HCT116 (cell line): Measurements from ENCODE around the gene PRSS53. TPM values are rescaled to one million over a fixed set of nuclear protein-coding genes. Genes with fewer than 3 reads are reported as not detected.

Experiments used
- ATAC-seq: fragments of 200-7000 bp; cut with Tn5 transposase; 2 replicates; pipeline ENCODE4 v1.9.1; 2020; ENCODE audit warnings: mild to moderate bottlenecking, moderate library complexity
- BruUV-seq: library from RNA; stranded (reverse); fragments of 400-500 nt; replicated peaks from 2 replicates; lab custom pipeline; 2021; lab: Mats Ljungman, UMichigan
- CTCF ChIA-PET: fragments of 300-600 bp; sonication (Branson Sonifier 250); formaldehyde crosslinking; loops from one replicate; lab custom pipeline; 2021; ENCODE audit warnings: antibody characterized with exemption; lab: Charles Lee
- POLR2A ChIA-PET: fragments of 300-600, 350-600 bp; sonication (Branson Sonifier 250); formaldehyde crosslinking; loops from one replicate; lab custom pipeline; 2021; ENCODE audit warnings: antibody characterized with exemption; lab: Charles Lee
- RAD21 ChIA-PET, 2 experiments: fragments of 300-600 bp; sonication (Branson Sonifier 250); formaldehyde crosslinking; loops; one replicate each; lab custom pipeline; 2023; ENCODE audit warnings: low total read pairs in 2 of 2; ENCODE audit not compliant: uncharacterized antibody in 2 of 2, unreplicated experiment in 2 of 2, low non-redundant PET in 1 of 2; lab: Charles Lee
- DNase-seq: peaks from one replicate; pipeline ENCODE4 v3.0.0-alpha.2; 2010; ENCODE audit warnings: low read depth, low spot score
- H2AFZ ChIP-seq: fragments of 200-600 bp; shearing (Covaris generic), sonication (generic); 2 replicates; pipeline ENCODE4 v1.6.1; 2017; ENCODE audit warnings: low read depth, mixed run types, mixed read lengths, antibody characterized with exemption, low read length; ENCODE audit not compliant: poor library complexity, severe bottlenecking
- H3K27ac ChIP-seq: 2 replicates; pipeline ENCODE4 v1.5.1; 2012; ENCODE audit warnings: low read depth, low read length
- H3K27me3 ChIP-seq: fragments of 200-600 bp; sonication (generic); 2 replicates; pipeline ENCODE4 v1.6.1; 2016; ENCODE audit warnings: mixed run types, low read length, mixed read lengths; ENCODE audit not compliant: insufficient read depth
- H3K36me3 ChIP-seq, 2 experiments: fragments of 200-500 bp in 1 of 2; fragments of 200-600 bp in 1 of 2; sonication (Bioruptor generic) in 1 of 2; sonication (generic) in 1 of 2; 2 replicates each; pipeline versions ENCODE4 v1.5.1 to v1.6.1; 2014 to 2016; ENCODE audit warnings: low read length in 2 of 2, inconsistent platforms in 1 of 2, mixed read lengths in 1 of 2, mixed run types in 1 of 2; ENCODE audit not compliant: insufficient read depth in 2 of 2, control insufficient read depth in 1 of 2
- H3K4me1 ChIP-seq, 2 experiments: fragments of 200-600 bp in 1 of 2; sonication (generic) in 1 of 2; 2 replicates each; pipeline versions ENCODE4 v1.5.1 to v1.6.1; 2012 to 2017; ENCODE audit warnings: low read length in 2 of 2, inconsistent platforms in 1 of 2, mild to moderate bottlenecking in 1 of 2, mixed read lengths in 1 of 2, mixed run types in 1 of 2, moderate library complexity in 1 of 2; ENCODE audit not compliant: insufficient read depth in 2 of 2, control insufficient read depth in 1 of 2
- H3K4me2 ChIP-seq: fragments of 200-600 bp; sonication (generic); 2 replicates; pipeline ENCODE4 v1.6.1; 2017; ENCODE audit warnings: mixed run types, low read length, mixed read lengths
- H3K4me3 ChIP-seq, 2 experiments: fragments of 200-600 bp in 1 of 2; sonication (generic) in 1 of 2; replicated peaks in 1 of 2; 2 replicates each; pipeline ENCODE4 v1.5.1; 2011 to 2016; ENCODE audit warnings: low read length in 2 of 2, control low read depth in 1 of 2, low read depth in 1 of 2, mild to moderate bottlenecking in 1 of 2, mixed read lengths in 1 of 2, mixed run types in 1 of 2
- H3K79me2 ChIP-seq: fragments of 200-600 bp; sonication (generic); 2 replicates; pipeline ENCODE4 v1.6.1; 2017; ENCODE audit warnings: mild to moderate bottlenecking, mixed run types, low read length, moderate library complexity, mixed read lengths; ENCODE audit not compliant: insufficient read depth
- H3K9ac ChIP-seq: fragments of 200-600 bp; sonication (generic); 2 replicates; pipeline ENCODE4 v1.6.1; 2016; ENCODE audit warnings: low read length, mixed read lengths
- H3K9me2 ChIP-seq: fragments of 200-600 bp; sonication (generic), shearing (Covaris generic); 2 replicates; pipeline ENCODE4 v1.6.1; 2017; ENCODE audit warnings: mixed run types, mild to moderate bottlenecking, moderate library complexity; ENCODE audit not compliant: insufficient read depth
- H3K9me3 ChIP-seq, 2 experiments: fragments of 200-500 bp in 1 of 2; fragments of 200-600 bp in 1 of 2; sonication (Bioruptor generic) in 1 of 2; sonication (generic) in 1 of 2; 2 replicates each; pipeline ENCODE4 v1.6.1; 2014 to 2017; ENCODE audit warnings: low read length in 2 of 2, mixed read lengths in 2 of 2, inconsistent platforms in 1 of 2, low read depth in 1 of 2, mild to moderate bottlenecking in 1 of 2, mixed run types in 1 of 2, moderate library complexity in 1 of 2; ENCODE audit not compliant: control insufficient read depth in 1 of 2, insufficient read depth in 1 of 2
- H4K20me1 ChIP-seq: fragments of 200-600 bp; sonication (generic), shearing (Covaris generic); 2 replicates; pipeline ENCODE4 v1.6.1; 2017; ENCODE audit warnings: mixed run types, mild to moderate bottlenecking, moderate library complexity; ENCODE audit not compliant: insufficient read depth
- ATF3 ChIP-seq: IDR thresholded peaks from 2 replicates; pipeline ENCODE4 v1.6.1; 2012
- CBX3 ChIP-seq: IDR thresholded peaks from 2 replicates; pipeline ENCODE4 v1.6.1; 2012; ENCODE audit warnings: low read depth
- CTCF ChIP-seq, 3 experiments: fragments of 200-600 bp in 1 of 3; sonication (generic) in 1 of 3; IDR thresholded peaks in 2 of 3; conservative IDR thresholded peaks in 1 of 3; 2 replicates each; pipeline ENCODE4 v1.5.1; 2012 to 2017; ENCODE audit warnings: low read depth in 2 of 3, low read length in 2 of 3, antibody characterized with exemption in 1 of 3, borderline replicate concordance in 1 of 3, control low read depth in 1 of 3, mild to moderate bottlenecking in 1 of 3, mixed read lengths in 1 of 3, mixed run types in 1 of 3, moderate library complexity in 1 of 3; ENCODE audit not compliant: insufficient read depth in 1 of 3
- EZH2 ChIP-seq: fragments of 200-600 bp; sonication (generic); IDR thresholded peaks from 2 replicates; pipeline ENCODE4 v1.6.1; 2017; ENCODE audit warnings: antibody characterized with exemption, mixed run types
- EZH2phosphoT487 ChIP-seq: fragments of 200-600 bp; IDR thresholded peaks from 2 replicates; pipeline ENCODE4 v1.6.1; 2018; ENCODE audit warnings: antibody characterized with exemption, borderline replicate concordance
- FOSL1 ChIP-seq: IDR thresholded peaks from 2 replicates; pipeline ENCODE4 v1.6.1; 2012; ENCODE audit warnings: low read depth
- POLR2A ChIP-seq: IDR thresholded peaks from 2 replicates; pipeline ENCODE4 v1.7.0; 2011; ENCODE audit warnings: borderline replicate concordance; ENCODE audit not compliant: insufficient read depth, insufficient read length; ENCODE audit errors: extremely low read depth
- RAD21 ChIP-seq: IDR thresholded peaks from 2 replicates; pipeline ENCODE4 v1.6.1; 2012; ENCODE audit warnings: low read depth, mild to moderate bottlenecking
- TCF7L2 ChIP-seq: IDR thresholded peaks from 2 replicates; pipeline ENCODE4 v1.7.0; 2011; ENCODE audit warnings: borderline replicate concordance, inconsistent platforms; ENCODE audit not compliant: insufficient read depth, insufficient read length; ENCODE audit errors: extremely low read depth
- ZBTB33 ChIP-seq: IDR thresholded peaks from 2 replicates; pipeline ENCODE4 v1.6.1; 2011; ENCODE audit warnings: mild to moderate bottlenecking, low read length, moderate library complexity; ENCODE audit not compliant: insufficient replicate concordance; ENCODE audit errors: extremely low read depth
- ZFX ChIP-seq: fragments of 450-650 bp; IDR thresholded peaks from 2 replicates; pipeline ENCODE4 v1.6.1; 2017
- intact Hi-C: fragments of 100-400 bp; cut with micrococcal nuclease; formaldehyde crosslinking; loops from 2 replicates; pipeline ENCODE4 v1.10.0; 2022
- total RNA-seq: library from RNA; stranded (reverse); gene quantifications from one replicate; pipeline ENCODE4 v1.2.1, GENCODE V29; 2021; ENCODE audit not compliant: unreplicated experiment

PRSS53 gene
- total RNA-seq, 1 experiment from 2014 or later = 11.6 TPM

- RAD21 ChIA-PET = interaction anchor here in 1 of 2 experiments (2.0 kb wide), 1 partner anchor 17 kb away, joined by 4 read pairs; the partner anchor contains the start of gene KAT8
- Histone ChIP-seq H3K9ac (peak overlapping the region; percentile 78), H3K36me3 (peaks cover 8 to 14% of the 10 kb centered on the region in 2 experiments; a peak in 3 of 4 replicates), H3K4me1 (peaks cover 48 to 69% of the 10 kb centered on the region in 2 experiments), H3K4me2 (peak overlapping the region; percentile 99), H2AFZ (no peak overlapping the region), H3K9me2 (no peaks in the 10 kb centered on the region), H3K4me3 (peak overlapping the region; percentile 70 to 74), H3K27ac (peak overlapping the region; percentile 44), H4K20me1 (no peaks in the 10 kb centered on the region), H3K27me3 (no peaks in the 10 kb centered on the region), H3K9me3 (no peaks in the 10 kb centered on the region), H3K79me2 (peaks cover 7% of the 10 kb centered on the region; the same call in 1 of the 2 replicates)
- no peak for TF ChIP-seq RAD21
- 0 out of 2 replicates have a peak, but pooled peaks have one; percentile 13 for TF ChIP-seq ZFX
- CTCF ChIA-PET = interaction anchor here (1.0 to 1.2 kb wide), 4 partner anchors 17 to 326 kb away, joined by 3 to 6 read pairs (median 4); partner anchors contain the start of genes HSD3B7 and KAT8
- ATAC-seq (peak; percentile 45), DNase-seq (no peak)
- POLR2A ChIA-PET = interaction anchor here (0.6 to 9.9 kb wide), 7 partner anchors 8 to 308 kb away, joined by 3 to 84 read pairs (median 7); partner anchors contain the start of genes KAT8 and ZNF843
- intact Hi-C loops = loop anchor here (5.0 kb wide), 2 partner anchors 63 to 322 kb away; partner anchors contain the start of genes ARMC5, ZNF646 and ZNF668
- TSS peak; percentile 71 for BruUV-seq
These were observed 46.1 kb upstream of the PRSS53 start for GRCh38 chr16:31134625-31135534.

GRCh38 chr16:31134091-31134571, 45.4 kb upstream of the PRSS53 start:
- intact Hi-C loops = no loop called here
- peak overlapping the region; percentile 70 to 74; a peak in 3 of 4 replicates for H3K4me3 ChIP-seq
- POLR2A ChIA-PET = interaction anchor here (0.6 to 9.9 kb wide), 5 partner anchors 8 to 40 kb away, joined by 3 to 84 read pairs (median 8); partner anchors contain the start of gene KAT8
- TF ChIP-seq ZBTB33 (no peak), EZH2 (no peak), FOSL1 (no peak), POLR2A (no peak), CBX3 (no peak), ATF3 (no peak), TCF7L2 (no peak), CTCF (IDR thresholded peaks at IDR 0.05 in 2 of 3, conservative IDR thresholded peaks at IDR 0.05 in 1 of 3; ENCODE audit: borderline replicate concordance in 1 of 3, insufficient read depth in 1 of 3, low read depth in 2 of 3, low read length in 2 of 3) (no peak), EZH2phosphoT487 (no peak)

More at GRCh38 chr16:31134091-31134571, 45.4 kb upstream of the PRSS53 start:
- peaks cover 7% of the 10 kb centered on the region; the same call in 1 of the 2 replicates for H3K79me2 ChIP-seq
- CTCF ChIA-PET = interaction anchor here (1.0 to 1.2 kb wide), 4 partner anchors 17 to 326 kb away, joined by 3 to 6 read pairs (median 4); partner anchors contain the start of genes HSD3B7 and KAT8
- H3K36me3 ChIP-seq = peaks cover 8 to 14% of the 10 kb centered on the region in 2 experiments; a peak in 3 of 4 replicates
- DNase-seq (no peak), ATAC-seq (no peak)
- H3K9me3 ChIP-seq = no peaks in the 10 kb centered on the region
- peak overlapping the region; percentile 99 for H3K4me2 ChIP-seq
- RAD21 ChIA-PET = interaction anchor here in 1 of 2 experiments (2.0 kb wide), 1 partner anchor 17 kb away, joined by 4 read pairs; the partner anchor contains the start of gene KAT8
- no TSS peak for BruUV-seq
- no peaks in the 10 kb centered on the region for H3K27me3 ChIP-seq
- H4K20me1 ChIP-seq = no peaks in the 10 kb centered on the region
- peak overlapping the region; percentile 44; the same call in 1 of the 2 replicates for H3K27ac ChIP-seq
- H2AFZ ChIP-seq = no peak overlapping the region
- H3K9ac ChIP-seq = peak overlapping the region; percentile 78; the same call in 1 of the 2 replicates
- H3K4me1 ChIP-seq = peaks cover 42 to 61% of the 10 kb centered on the region in 2 experiments
- no peaks in the 10 kb centered on the region for H3K9me2 ChIP-seq
